ENCODE results near the gene DCUN1D5. TPM values are rescaled to one million over a fixed set of nuclear protein-coding genes. Genes with fewer than 3 reads are reported as not detected.

Gene DCUN1D5
- total RNA-seq, 4 donors from 2014 or later, result 1.8 to 54.1 (median 22.4) TPM

- TF ChIP-seq CTCF (IDR thresholded peaks at IDR 0.05) (no peak), POLR2A (IDR thresholded peaks at IDR 0.05) (no peak)
- H3K27me3 ChIP-seq, result no peaks in the 10 kb centered on the region
- no peak for DNase-seq
- no peaks in the 10 kb centered on the region for H3K36me3 ChIP-seq
- intact Hi-C loops (cut with DNase I; ENCODE audit: low total_unique reads), result no loop called here
- no peak overlapping the region for H3K27ac ChIP-seq
- no peaks in the 10 kb centered on the region for H3K4me1 ChIP-seq
- no peaks in the 10 kb centered on the region for H3K9me3 ChIP-seq
- H3K4me3 ChIP-seq, result no peak overlapping the region
Measured at GRCh38 chr11:103077554-103077953, 14.4 kb downstream of the DCUN1D5 start.

GRCh38 chr11:103076361-103076760 is 15.6 kb downstream of the DCUN1D5 start:
- H3K27me3 ChIP-seq, result no peaks in the 10 kb centered on the region
- H3K36me3 ChIP-seq, result no peaks in the 10 kb centered on the region
- H3K27ac ChIP-seq, result no peak overlapping the region
- H3K4me1 ChIP-seq, result no peaks in the 10 kb centered on the region
- intact Hi-C loops (cut with DNase I; ENCODE audit: low total_unique reads), result no loop called here
- no peak for DNase-seq
- no peaks in the 10 kb centered on the region for H3K9me3 ChIP-seq
- no peak overlapping the region for H3K4me3 ChIP-seq
- TF ChIP-seq POLR2A (IDR thresholded peaks at IDR 0.05) (no peak), CTCF (IDR thresholded peaks at IDR 0.05) (no peak)

GRCh38 chr11:103071008-103071407 is 21.0 kb downstream of the DCUN1D5 start:
- Histone ChIP-seq H3K27ac (no peak overlapping the region), H3K9me3 (no peaks in the 10 kb centered on the region), H3K27me3 (no peaks in the 10 kb centered on the region), H3K4me3 (no peak overlapping the region), H3K4me1 (no peaks in the 10 kb centered on the region), H3K36me3 (no peaks in the 10 kb centered on the region)
- no peak for TF ChIP-seq POLR2A (IDR thresholded peaks at IDR 0.05)
- no peak for TF ChIP-seq CTCF (IDR thresholded peaks at IDR 0.05)
- intact Hi-C loops (cut with DNase I; ENCODE audit: low total_unique reads), result no loop called here
- DNase-seq, result no peak

GRCh38 chr11:103070142-103070541 is 21.8 kb downstream of the DCUN1D5 start:
- intact Hi-C loops (cut with DNase I; ENCODE audit: low total_unique reads), result no loop called here
- Histone ChIP-seq H3K4me1 (no peaks in the 10 kb centered on the region), H3K27me3 (no peaks in the 10 kb centered on the region), H3K9me3 (no peaks in the 10 kb centered on the region), H3K36me3 (no peaks in the 10 kb centered on the region), H3K4me3 (no peak overlapping the region), H3K27ac (no peak overlapping the region)
- TF ChIP-seq POLR2A (IDR thresholded peaks at IDR 0.05), result no peak
- no peak for TF ChIP-seq CTCF (IDR thresholded peaks at IDR 0.05)
- DNase-seq, result no peak

- intact Hi-C loops (cut with DNase I; ENCODE audit: low total_unique reads), result no loop called here
- Histone ChIP-seq H3K9me3 (no peaks in the 10 kb centered on the region), H3K36me3 (no peaks in the 10 kb centered on the region), H3K4me3 (no peak overlapping the region), H3K27me3 (no peaks in the 10 kb centered on the region), H3K27ac (no peak overlapping the region), H3K4me1 (no peaks in the 10 kb centered on the region)
- no peak for DNase-seq
- no peak for TF ChIP-seq CTCF (IDR thresholded peaks at IDR 0.05)
- no peak for TF ChIP-seq POLR2A (IDR thresholded peaks at IDR 0.05)
Measured at GRCh38 chr11:103069367-103069766, 22.6 kb downstream of the DCUN1D5 start.
